GM19023 (cell line): ENCODE measurements around the gene BCL10.
"Not testable (repeated sequence)": the region's sequence is repeated elsewhere in the genome, so short reads cannot be mapped to it uniquely, and the experiment has no call there.

ENCODE experiments used
- ATAC-seq: cut with Tn5 transposase; IDR thresholded peaks from one replicate; pipeline ENCODE4 v1.9.1; 2021; ENCODE audit warnings: mild to moderate bottlenecking, moderate library complexity; ENCODE audit not compliant: unreplicated experiment

The BCL10 gene

DNA sequence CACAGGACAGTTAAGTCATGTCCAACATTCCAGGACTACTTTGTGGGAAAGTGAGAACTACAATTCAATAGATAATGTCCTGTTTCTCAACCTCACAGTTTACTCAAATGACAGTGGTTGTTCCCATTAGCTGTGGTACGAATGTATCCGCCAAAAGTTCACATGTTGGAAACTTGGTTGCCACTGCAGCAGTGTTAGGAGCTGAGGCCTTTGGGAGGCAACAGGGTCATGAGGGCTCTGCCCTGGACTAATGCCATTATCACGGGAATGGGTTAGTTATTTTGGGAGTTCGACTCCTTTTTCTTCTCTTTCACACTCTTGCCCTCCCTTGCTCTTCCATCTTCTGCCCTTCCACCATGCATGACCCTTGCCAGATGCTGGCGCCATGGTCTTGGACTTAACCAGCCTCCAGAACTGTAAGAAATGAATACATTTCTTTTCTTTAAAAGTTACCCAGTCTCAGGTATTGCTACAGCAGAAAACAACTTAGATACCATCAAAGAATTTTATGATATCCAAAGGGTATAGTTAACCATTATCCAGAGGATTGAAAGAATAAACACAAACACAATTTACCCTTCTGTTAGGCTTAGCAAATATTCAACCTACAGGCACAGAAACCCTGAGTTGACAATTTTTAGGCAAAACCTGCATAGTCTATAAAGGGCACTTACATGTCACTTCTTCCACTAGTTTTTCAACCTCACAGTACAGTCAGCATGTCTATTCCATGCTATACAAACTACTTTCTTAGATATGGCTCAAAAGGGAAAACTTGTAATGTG lies 7.4 kb downstream of the BCL10 start:
- ATAC-seq: no peak

- no peak for ATAC-seq
Measured at GRCh38 chr1:85267313-85267712, 9.1 kb downstream of the BCL10 start.

DNA sequence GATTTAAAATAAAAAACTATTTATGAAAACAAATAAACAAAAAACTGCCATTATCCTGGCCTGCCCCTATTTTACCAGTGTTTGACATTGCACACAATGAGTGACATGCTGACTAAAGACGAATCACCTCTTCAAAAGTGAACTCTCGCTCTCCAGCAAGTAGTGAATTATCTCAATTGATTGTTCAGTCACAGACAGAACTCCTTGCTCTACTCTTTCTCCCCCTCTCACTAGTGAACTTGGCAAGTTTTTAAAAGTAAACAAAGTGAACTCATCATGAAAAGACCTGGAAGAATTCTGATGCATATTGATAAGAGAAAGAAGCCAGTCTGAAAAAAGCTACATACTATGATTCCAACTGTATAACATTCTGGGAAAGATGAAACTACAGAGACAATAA lies 12.3 kb downstream of the BCL10 start:
- ATAC-seq: no peak

GRCh38 chr1:85262985-85263384 lies 13.4 kb downstream of the BCL10 start:
- ATAC-seq: no peak

DNA sequence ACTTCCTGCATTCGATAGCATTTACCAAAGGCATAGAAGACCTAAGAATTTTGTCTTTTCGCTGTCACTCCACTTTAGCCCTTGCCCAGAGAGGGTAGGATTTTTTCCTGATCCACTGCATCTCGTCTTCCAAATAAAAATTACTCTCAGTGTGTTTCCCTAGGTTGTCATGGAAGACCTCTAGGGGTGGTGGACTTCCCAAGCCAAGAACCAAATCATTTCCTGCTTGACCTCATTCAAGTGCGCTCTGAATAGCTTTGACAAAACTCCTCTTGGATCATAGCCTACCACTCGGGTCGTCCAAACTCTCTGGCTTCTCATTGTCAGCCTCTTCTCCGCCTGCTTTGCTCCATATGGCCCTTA lies 16.5 kb downstream of the BCL10 start:
- no peak for ATAC-seq

DNA sequence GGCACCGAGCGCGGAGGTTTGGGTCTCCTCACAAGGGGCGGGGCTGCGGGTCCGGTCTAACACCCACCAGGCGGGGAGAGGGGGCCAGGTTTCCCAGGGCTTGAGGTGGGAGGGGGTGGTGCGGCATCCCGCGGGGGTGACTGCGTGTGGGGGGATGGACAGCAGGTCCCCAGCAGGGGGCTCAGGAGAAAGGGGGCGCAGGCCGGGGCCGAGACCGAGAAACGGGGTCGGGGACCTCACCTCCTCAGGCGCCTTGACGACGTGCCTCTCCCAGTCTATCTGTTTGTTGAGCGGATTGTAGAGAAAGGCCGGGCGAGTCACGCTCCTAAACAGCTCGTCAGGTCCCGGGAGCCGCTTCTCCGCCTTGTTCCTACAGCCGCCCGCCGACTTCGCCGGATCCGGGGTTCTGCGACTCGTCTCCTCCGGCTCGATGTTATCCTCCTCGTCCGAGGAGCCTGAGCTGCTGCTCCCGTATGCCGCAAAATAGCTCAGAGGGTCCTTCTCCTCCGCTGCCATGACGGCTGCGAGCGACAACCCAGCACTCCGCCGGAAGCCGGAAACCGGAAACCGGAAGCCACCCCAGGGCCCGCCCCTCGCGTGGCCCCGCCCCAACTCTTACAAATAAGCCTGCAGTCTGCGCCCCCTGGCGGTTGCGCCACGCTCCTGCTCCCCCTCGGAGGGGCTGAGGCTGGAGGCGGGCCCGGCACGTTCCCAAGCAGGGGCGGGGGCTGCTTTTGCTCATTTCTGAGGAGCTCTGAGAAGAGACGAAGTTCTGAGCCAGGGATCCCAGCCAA lies 17.1 kb downstream of the BCL10 start, which contains the start of gene C1orf52:
Gene C1orf52, minus strand, starts transcription at position 545 of the 794 bp plus-strand sequence. Its CDS starts 29 bp downstream, at position 516.
- peak; percentile 99 for ATAC-seq

- no peak for ATAC-seq
Measured at GRCh38 chr1:85258536-85259117, 17.8 kb downstream of the BCL10 start.

GRCh38 chr1:85249042-85249441 lies 27.4 kb downstream of the BCL10 start:
- ATAC-seq: not testable (repeated sequence)

DNA sequence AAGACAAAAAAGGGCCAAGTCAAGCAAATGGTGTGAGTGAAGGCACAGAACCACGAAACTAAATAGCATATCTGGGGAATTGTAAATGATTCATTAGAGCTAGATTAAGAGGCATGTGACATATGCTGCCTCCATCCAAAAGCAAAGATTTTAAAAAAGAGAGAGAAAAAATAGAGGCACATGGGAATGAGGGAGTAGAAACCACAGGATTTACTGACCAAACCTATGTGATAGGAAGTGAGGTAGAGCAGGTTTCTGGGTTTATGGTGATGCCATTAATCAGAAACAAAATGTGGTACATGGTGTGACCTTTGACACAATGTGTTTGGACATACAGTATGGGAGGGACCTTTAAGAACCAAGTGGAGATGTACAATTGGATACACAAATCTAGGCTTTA lies 30.5 kb downstream of the BCL10 start:
- no peak for ATAC-seq

DNA sequence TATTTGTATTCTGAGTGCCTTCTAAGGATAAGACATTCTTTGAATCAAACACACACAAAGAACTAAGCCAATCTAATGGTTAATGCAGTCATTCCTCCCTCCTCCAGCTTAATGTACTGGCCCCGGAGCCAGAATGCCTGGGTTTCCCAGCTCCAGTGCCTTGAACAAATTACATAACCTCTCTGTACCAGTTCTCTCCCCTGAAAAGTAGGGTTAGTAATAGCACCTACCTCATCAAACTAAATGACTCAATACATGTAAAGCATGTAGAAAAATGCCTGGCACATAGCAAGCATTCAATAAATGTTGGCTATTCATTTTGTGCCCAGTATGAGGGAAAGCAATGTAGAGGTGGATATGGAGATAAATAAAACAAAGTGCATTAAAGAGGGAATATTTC lies 31.0 kb downstream of the BCL10 start:
- ATAC-seq: no peak

- no peak for ATAC-seq
Measured at GRCh38 chr1:85244271-85245061, 32.0 kb downstream of the BCL10 start.

GRCh38 chr1:85243372-85243771 lies 33.1 kb downstream of the BCL10 start:
- no peak for ATAC-seq

DNA sequence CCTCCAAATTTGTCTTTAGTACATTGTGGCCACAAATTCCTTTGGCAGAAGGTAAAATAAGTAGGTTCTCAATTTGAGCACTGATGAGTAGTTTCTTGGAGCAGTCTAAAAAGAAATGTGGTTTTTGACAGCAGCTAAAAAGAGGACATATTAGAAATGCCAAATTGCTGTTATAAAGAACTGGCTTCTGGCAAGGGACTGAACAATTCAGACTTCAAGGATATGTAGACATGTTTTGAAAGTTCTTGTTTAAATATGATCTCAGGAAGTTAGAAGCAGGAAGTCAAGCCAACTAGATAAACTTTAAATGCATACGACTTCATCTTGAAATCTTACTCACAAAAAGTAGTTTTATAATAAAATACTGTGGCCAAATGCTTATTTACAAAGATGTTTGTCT lies 35.8 kb downstream of the BCL10 start:
- ATAC-seq: no peak

DNA sequence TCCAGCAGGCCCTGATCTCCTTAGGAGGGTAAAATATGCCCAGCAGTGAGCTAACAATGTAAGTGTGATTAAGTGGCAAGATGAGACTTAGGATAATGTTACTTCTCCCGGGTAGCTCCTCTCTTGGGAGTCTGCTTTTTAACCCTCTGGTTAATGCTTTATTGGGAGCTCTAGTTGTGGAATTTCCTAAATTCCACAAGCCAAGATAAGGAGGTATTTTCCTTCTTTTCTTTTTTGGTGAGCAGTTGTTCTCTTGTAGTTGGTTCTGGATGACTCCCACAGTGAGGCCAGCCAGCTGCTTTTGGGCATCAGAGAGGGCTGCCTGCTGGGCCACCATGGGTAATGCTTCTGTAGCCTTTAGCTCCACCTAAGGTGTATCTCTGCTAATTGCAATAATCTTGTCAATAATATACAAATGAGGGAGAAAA lies 36.2 kb downstream of the BCL10 start:
- ATAC-seq: no peak

DNA sequence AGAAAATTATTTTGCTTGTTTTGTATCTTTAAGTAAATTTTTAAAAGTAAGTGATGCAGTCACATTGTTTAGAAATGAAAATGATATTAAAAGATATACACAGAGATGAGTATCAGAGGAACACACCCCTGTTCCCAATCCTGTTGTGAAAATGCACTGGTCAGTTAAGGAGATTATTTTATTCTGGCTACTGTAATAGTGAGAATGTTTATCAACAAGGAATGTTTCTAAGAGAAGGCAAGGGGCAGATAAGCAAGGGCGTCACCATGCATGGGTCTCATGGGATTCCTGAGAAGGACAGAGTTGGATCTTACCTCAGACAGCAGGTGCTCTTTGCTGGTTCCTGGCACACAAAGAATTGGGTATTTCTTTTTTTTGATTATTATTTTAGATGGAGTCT lies 38.8 kb downstream of the BCL10 start:
- no peak for ATAC-seq

DNA sequence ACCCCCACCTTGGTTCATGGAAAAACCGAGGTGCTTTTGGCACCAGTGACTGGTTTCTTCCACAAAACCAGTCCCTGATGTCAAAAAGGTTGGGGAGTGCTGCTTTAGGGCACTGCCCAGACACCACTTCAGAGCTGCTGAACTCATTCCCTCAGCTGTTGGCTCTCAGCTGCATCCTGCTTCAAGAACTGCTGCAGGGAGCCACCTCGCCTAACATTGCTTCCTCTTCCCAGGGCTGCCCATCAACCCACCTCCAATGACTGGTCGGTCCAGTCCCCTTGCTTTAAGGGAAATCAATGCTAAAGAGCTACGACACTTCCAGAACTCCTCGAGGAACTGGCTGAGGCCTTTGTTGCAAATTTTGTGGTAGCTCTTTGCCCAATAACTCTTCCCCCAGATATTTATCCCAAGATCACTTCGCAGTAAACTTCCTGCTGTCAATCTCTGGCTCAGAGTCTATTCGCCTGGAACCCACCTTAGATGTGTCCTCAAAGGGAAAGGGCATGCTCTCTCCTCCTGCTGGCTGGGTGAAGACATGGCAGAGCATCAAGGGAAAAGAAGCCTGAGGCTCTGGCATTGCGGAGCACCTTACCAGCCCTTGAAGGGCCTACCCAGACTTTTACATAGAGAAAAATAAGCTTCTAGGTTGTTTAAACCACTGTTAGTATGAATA lies 46.0 kb downstream of the BCL10 start:
- ATAC-seq: no peak

- no peak for ATAC-seq
Measured at GRCh38 chr1:85229574-85230097, 46.8 kb downstream of the BCL10 start.

DNA sequence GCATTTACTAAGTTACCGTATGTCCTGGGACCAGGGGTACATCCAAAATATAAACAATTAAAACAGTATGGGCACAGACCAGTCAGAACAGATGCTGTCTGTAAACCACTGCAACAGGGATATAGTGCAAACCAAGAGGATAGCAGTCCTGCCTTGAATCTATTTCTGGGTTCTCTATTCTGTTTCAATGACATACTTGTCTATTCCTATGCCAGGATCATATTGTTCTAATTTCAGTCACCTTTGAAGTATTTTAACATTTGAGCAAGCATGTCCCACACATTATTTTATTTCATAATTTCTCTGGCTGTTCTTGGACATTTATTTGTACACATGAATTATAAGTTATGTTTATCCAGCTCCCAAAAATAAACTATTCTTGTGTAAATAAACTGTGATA lies 47.5 kb downstream of the BCL10 start:
- no peak for ATAC-seq

DNA sequence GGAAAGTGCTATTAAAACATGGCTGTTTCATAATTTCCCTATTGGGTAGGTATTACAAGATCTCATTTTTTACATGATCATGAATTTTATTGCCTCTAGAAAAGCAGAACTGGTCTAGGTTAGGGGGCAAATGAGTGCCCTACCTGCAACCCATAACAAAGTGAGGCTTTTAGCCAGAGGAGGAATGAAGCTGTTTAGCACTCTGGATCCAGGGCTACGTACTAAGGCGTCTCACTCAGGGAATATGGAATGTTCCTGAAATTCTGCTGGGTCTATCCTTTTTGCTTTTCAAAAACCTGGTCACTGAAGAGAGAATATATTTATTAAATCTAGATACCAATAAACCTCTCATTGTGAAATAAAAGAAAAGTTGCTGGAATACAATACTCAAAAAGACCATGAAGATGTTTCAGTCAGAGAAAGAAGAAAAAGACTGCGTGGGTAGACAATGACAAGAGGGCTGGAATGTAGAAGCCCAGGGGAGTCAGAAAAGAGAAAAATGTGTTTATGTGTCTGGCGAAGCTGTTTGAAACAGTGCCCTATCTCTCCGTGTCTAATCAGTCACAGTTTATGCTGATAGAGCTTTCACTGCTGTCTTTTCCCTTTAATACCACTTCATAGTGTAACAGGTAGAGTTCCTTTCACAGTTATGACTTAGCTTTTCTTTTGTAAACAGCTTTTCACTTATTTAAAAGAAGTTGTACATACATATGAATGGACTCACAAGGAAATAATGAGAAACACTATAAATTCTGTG lies 50.6 kb downstream of the BCL10 start:
- no peak for ATAC-seq
